OCI-LY3 (cell line): Measurements from ENCODE around the gene PILRA.

ENCODE experiments used
- CTCF ChIP-seq: fragments of 200-600, 300-600 bp; sonication (generic); IDR thresholded peaks from 2 replicates; pipeline ENCODE4 v1.5.1; 2014; ENCODE audit warnings: antibody characterized with exemption, low read length, low read depth
- EZH2phosphoT487 ChIP-seq: fragments of 200-600 bp; shearing (Covaris generic); IDR thresholded peaks from 2 replicates; pipeline ENCODE4 v1.6.1; 2018; ENCODE audit warnings: antibody characterized with exemption, mixed run types, low read depth

GRCh38 chr7:100431286-100431735 is 58.0 kb downstream of the PILRA start:
- TF ChIP-seq CTCF (no peak), EZH2phosphoT487 (no peak)
